ENCODE measurements around the gene ARMH4. TPM values are rescaled to one million over a fixed set of nuclear protein-coding genes. Genes with fewer than 3 reads are reported as not detected.
A peak's percentile ranks its signal among the peaks of the same experiment; 100 is the strongest.

The ARMH4 gene
- total and polyA plus RNA-seq, 10 of the 15 experiments (the other 5 are each of a cell fraction or from before 2014, with no cell fraction given): 0.50 to 0.97 (median 0.60) TPM; not detected in 7

GRCh38 chr14:58082491-58083098, 69.4 kb downstream of the ARMH4 start:
- Histone ChIP-seq H3K9me3 (replicated peaks; ENCODE audit: control insufficient read depth, insufficient read depth, low read length) (no peaks in the 10 kb centered on the region), H3K9ac (ENCODE audit: control insufficient read depth, insufficient read depth, low read length) (no peak overlapping the region), H3K27ac (ENCODE audit: control insufficient read depth, insufficient read depth) (no peak overlapping the region), H3K27me3 (replicated peaks in 1 of 2; ENCODE audit: control insufficient read depth in 2 of 2, insufficient read depth in 2 of 2, low read length in 1 of 2) (no peaks in the 10 kb centered on the region; a peak in 1 of 4 replicates), H3K36me3 (ENCODE audit: control insufficient read depth in 2 of 2, insufficient read depth in 2 of 2, low read length in 1 of 2) (no peaks in the 10 kb centered on the region), H3K4me1 (ENCODE audit: control insufficient read depth, insufficient read depth, low read length) (no peaks in the 10 kb centered on the region), H3K4me3 (no peak overlapping the region), H4K20me1 (ENCODE audit: control insufficient read depth, insufficient read depth) (no peaks in the 10 kb centered on the region), H3K4me2 (ENCODE audit: control insufficient read depth, insufficient read depth) (no peak overlapping the region), H3K79me2 (ENCODE audit: control insufficient read depth, insufficient read depth, low read length) (no peaks in the 10 kb centered on the region), H2AFZ (ENCODE audit: control insufficient read depth, low read depth, low read length) (no peak overlapping the region)
- WGBS (ENCODE audit: insufficient coverage, insufficient replicate concordance, low lambda C conversion rate, missing lambda C conversion rate): 0% methylated on average over 1 of the region's 1 CpG
- ATAC-seq (no peak), FAIRE-seq (no peak), DNase-seq (ENCODE audit: low read depth, low spot score) (no peak)
- intact Hi-C loops (cut with micrococcal nuclease; ENCODE audit: unreplicated experiment) (no loop called here), in situ Hi-C loops (cut with MboI) (no loop called here)
- ChIA-PET RAD21 (ENCODE audit: unreplicated experiment) (no interaction called here), CTCF (interaction anchor here (0.7 to 1.0 kb wide), 2 partner anchors 11 to 12 kb away, joined by 3 to 4 read pairs; no protein-coding TSS in a partner anchor), POLR2A (no interaction called here), SMC1A (ENCODE audit: uncharacterized antibody, unreplicated experiment) (interaction anchor here (0.9 to 1.6 kb wide), 2 partner anchors 9 to 14 kb away, joined by 5 to 8 read pairs; no protein-coding TSS in a partner anchor)
- TF ChIP-seq, protein P1, sequence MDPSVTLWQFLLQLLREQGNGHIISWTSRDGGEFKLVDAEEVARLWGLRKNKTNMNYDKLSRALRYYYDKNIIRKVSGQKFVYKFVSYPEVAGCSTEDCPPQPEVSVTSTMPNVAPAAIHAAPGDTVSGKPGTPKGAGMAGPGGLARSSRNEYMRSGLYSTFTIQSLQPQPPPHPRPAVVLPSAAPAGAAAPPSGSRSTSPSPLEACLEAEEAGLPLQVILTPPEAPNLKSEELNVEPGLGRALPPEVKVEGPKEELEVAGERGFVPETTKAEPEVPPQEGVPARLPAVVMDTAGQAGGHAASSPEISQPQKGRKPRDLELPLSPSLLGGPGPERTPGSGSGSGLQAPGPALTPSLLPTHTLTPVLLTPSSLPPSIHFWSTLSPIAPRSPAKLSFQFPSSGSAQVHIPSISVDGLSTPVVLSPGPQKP (IDR thresholded peaks at IDR 0.05; ENCODE audit: low read depth, low read length): no peak
- TF ChIP-seq, protein P2, sequence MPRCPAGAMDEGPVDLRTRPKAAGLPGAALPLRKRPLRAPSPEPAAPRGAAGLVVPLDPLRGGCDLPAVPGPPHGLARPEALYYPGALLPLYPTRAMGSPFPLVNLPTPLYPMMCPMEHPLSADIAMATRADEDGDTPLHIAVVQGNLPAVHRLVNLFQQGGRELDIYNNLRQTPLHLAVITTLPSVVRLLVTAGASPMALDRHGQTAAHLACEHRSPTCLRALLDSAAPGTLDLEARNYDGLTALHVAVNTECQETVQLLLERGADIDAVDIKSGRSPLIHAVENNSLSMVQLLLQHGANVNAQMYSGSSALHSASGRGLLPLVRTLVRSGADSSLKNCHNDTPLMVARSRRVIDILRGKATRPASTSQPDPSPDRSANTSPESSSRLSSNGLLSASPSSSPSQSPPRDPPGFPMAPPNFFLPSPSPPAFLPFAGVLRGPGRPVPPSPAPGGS (IDR thresholded peaks at IDR 0.05; ENCODE audit: borderline replicate concordance, insufficient read depth, low read depth, low read length, poor library complexity, severe bottlenecking): peak; percentile 55
- BruUV-seq (replicated peaks): no TSS peak

DNA sequence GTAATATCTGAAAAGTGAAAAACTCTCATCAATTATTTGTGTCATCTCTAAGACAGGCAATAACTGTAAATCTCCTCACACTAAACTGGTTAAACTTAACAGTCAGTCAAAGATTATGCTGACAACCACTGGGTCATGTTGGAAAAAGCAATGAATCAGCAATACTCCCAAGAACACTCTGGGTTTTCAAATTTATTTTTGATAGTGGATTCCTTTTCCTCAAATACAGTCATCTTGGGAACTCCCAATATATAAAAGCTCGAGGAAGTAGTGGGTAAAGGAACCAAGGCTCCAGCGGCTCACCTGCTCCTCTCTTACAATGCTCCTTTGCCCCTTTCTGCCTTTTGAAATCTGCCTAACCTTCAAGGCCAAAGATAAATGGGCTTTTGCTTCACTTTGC, 70.0 kb downstream of the ARMH4 start:
- no peaks in the 10 kb centered on the region for H4K20me1 ChIP-seq (ENCODE audit: control insufficient read depth, insufficient read depth)
- no peak for TF ChIP-seq CREM (IDR thresholded peaks at IDR 0.05; ENCODE audit: low read depth)
- no peak for TF ChIP-seq POLR2AphosphoS2 (IDR thresholded peaks at IDR 0.05; ENCODE audit: low read depth, low read length)
- no peak for TF ChIP-seq CBFB (IDR thresholded peaks at IDR 0.05; ENCODE audit: low read depth)
- TF ChIP-seq YY1 (IDR thresholded peaks at IDR 0.05; ENCODE audit: low read depth, low read length): no peak
- TF ChIP-seq RAD21 (IDR thresholded peaks at IDR 0.05; ENCODE audit: insufficient read depth, low read depth, low read length): no peak
- TF ChIP-seq ZNF24 (IDR thresholded peaks at IDR 0.05): no peak
- no peaks in the 10 kb centered on the region for H3K79me2 ChIP-seq (ENCODE audit: control insufficient read depth, insufficient read depth, low read length)
- in situ Hi-C loops (cut with MboI) (no loop called here), intact Hi-C loops (cut with micrococcal nuclease; ENCODE audit: unreplicated experiment) (no loop called here)
- H3K4me2 ChIP-seq (ENCODE audit: control insufficient read depth, insufficient read depth): no peak overlapping the region
- ATAC-seq (no peak), FAIRE-seq (no peak), DNase-seq (ENCODE audit: low read depth, low spot score) (no peak)
- no peak overlapping the region for H3K4me3 ChIP-seq
- 21% methylated on average over 2 of the region's 2 CpGs for WGBS (ENCODE audit: insufficient coverage, insufficient replicate concordance, low lambda C conversion rate, missing lambda C conversion rate)
- SMC1A ChIA-PET (ENCODE audit: uncharacterized antibody, unreplicated experiment): interaction anchor here (1.6 kb wide), 1 partner anchor 8 kb away, joined by 8 read pairs; no protein-coding TSS in a partner anchor
- no peak overlapping the region for H3K27ac ChIP-seq (ENCODE audit: control insufficient read depth, insufficient read depth)
- H3K36me3 ChIP-seq (ENCODE audit: control insufficient read depth in 2 of 2, insufficient read depth in 2 of 2, low read length in 1 of 2): no peaks in the 10 kb centered on the region
- no peak overlapping the region for H2AFZ ChIP-seq (ENCODE audit: control insufficient read depth, low read depth, low read length)
- CTCF ChIA-PET: interaction anchor here (0.7 to 1.0 kb wide), 2 partner anchors 10 to 13 kb away, joined by 3 to 4 read pairs; no protein-coding TSS in a partner anchor
- no peaks in the 10 kb centered on the region for H3K4me1 ChIP-seq (ENCODE audit: control insufficient read depth, insufficient read depth, low read length)
- no peaks in the 10 kb centered on the region for H3K9me3 ChIP-seq (replicated peaks; ENCODE audit: control insufficient read depth, insufficient read depth, low read length)
- BruUV-seq (replicated peaks): no TSS peak
- H3K27me3 ChIP-seq (replicated peaks in 1 of 2; ENCODE audit: control insufficient read depth in 2 of 2, insufficient read depth in 2 of 2, low read length in 1 of 2): no peaks in the 10 kb centered on the region; a peak in 1 of 4 replicates
- POLR2A ChIA-PET: no interaction called here
- RAD21 ChIA-PET (ENCODE audit: unreplicated experiment): no interaction called here
- no peak overlapping the region for H3K9ac ChIP-seq (ENCODE audit: control insufficient read depth, insufficient read depth, low read length)
